Endometrium (tissue), 2 donors: ENCODE measurements around the gene PLAC9.
"Not testable (repeated sequence)": the region's sequence is repeated elsewhere in the genome, so short reads cannot be mapped to it uniquely, and the experiment has no call there.

Experiments
- FAIRE-seq: peaks from 2 replicates; lab custom pipeline; 2012; peaks lifted over from hg19 to GRCh38; lab: Jason Lieb, UNC
- donor health status: control.
- donor health status: control.

Gene PLAC9

DNA sequence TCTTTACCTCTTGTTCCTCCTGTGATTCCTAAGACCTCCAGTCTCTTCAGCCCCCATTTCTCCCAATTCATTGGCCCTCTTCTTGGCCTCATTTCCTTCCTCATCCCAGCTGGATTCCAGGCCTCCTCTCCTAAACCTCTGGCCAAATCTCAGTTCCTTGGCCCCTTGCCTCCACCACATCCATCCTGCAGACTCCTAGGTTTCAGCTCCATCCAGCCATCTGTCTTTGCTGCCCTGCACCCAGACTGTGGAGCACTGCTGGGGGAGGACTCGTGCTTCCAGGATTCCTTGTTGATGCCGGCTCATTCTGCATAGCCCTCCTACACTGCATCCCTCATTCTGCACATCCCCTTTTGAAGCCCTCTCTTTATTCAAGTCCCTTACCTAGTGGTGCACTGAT lies 6.7 kb downstream of the PLAC9 start:
- no peak for FAIRE-seq

DNA sequence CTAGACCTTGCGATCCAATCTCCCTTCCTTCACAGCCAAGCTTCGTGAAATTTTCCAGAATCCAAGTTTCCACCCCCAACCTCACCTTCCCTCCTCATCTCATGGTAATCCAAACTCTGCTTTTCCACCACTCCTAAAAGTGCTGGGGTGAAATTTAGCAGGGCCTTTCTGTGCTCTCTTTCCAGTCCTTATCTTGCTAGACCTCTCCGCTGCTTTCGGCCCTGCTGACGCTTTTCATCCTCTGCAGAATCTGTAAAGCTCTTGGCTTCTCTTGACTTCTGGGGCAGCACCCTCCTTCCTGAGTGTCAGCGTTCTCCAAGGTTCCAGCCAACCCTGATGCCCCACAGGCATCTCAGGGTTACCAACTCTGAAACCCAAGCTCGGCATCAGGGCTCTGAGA lies 7.7 kb downstream of the PLAC9 start:
- no peak for FAIRE-seq

DNA sequence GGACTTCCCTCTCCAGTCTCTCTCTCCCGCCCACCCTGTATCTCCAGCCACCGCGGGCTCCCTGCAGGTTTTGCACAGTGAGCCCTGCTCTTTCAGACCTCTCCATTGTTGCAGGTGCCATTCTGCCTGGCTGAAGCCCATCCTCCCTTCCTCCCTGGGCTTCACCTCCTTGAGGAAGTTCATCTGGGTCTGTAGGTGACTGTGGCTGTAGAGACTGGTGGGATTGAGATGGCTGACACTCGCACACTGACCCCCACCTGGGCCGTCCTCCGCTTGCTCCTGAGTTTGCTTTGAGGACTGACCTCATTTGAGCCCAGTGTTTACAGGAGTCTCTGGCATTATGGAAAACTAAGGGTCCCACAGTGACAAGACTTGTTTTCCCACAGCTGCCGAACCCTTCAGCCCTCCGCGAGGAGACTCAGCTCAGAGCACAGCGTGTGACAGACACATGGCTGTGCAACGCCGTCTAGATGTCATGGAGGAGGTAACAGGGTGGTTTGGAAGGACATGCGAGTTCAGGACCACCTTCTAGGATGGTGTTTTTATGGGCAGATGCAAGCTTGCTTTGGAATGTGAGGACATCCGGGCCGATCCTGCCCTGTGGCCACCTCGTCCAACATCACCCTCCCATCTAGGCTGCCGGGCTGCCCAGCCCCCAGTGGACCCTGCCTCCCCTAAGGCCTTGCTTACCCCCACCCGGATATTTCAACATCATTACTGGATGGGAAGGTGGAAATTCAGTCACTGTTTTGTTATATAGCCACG lies 9.3 kb downstream of the PLAC9 start:
- no peak for FAIRE-seq

DNA sequence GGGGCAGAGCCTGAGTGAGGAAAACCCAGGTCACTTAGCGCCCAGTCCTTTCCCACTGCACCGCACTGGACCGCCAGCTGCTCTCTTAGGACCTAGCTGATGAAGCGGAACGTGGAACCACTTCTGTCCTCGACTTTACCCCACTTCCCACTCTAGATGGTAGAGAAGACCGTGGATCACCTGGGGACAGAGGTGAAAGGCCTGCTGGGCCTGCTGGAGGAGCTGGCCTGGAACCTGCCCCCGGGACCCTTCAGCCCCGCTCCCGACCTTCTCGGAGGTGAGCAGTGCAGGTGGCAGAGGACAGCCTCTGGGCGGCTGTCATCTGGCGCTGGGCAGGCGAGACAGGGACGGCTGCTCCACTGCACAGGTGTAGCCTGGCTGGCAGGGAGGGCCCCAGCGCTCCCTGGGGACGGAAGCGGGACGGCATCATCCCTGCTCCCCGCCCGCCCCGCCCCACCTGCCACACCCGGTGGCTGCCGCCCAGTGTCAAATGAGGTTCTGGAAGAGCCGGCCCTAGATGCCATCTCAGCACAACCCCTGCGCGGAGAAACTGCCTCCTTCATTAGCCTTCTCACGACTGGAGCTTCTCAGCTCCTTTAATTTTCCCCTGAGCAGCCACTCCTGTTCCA lies 11.7 kb downstream of the PLAC9 start:
- FAIRE-seq = no peak

DNA sequence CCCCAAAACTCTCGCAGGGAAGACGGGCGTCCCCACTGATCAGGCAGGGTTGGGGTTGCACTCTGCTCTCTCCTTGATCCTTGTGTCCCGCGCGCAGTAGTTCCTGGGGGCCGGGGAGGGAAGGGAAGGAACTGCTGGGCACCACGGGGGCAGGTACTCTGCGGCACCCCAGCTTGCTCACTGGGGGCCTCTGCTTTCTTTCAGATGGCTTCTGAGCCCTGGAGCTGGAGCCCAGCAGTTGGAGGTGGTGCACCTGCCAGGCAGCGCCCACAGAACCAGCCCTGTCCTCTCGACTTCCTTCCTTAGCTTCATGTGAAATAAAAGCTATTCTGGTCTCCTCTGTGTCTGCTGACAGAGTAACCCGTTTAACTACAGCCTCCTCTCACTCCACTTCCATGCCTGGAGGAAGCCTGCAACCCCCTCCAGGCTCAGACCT lies 12.2 kb downstream of the PLAC9 start:
- no peak for FAIRE-seq

DNA sequence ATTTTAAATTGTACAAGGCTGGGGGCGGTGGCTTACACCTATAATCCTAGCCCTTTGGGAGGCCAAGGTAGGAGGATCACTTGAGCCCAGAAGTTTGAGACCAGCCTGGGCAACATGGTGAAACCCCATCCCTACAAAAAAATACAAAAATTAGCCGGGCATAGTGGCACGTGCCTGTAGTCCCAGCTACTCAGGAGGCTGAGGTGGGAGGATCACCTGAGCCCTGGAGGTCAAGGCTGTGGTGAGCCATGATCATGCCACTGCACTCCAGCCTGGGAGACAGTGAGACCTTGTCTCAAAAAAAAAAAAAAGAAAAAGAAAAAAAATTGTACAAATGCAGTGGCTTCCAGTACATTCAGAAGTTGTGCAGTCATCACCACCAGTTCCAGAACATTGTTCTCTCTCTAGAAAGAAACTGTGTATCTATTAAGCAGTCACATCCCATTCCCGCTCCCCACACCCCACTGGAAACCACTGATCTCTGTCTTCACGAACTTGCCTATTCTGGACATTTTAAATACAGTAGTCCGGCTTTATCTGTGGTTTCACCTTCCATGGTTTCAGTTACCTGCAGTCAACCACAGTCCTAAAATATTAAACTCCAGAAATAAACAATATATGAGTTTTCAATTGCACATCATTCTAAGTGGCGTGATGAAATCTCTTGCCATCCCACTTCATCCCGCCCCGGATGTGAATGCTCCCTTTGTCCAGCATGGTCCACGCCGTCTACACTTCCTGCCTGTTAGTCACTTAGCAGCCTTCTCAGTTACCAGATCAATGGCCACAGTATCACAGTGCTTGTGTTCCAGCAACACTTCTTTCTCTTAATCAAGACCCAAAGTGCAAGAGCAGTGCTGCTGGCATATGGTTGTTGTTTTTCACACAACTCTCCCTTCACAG lies 13.1 kb downstream of the PLAC9 start:
- FAIRE-seq = not testable (repeated sequence)

DNA sequence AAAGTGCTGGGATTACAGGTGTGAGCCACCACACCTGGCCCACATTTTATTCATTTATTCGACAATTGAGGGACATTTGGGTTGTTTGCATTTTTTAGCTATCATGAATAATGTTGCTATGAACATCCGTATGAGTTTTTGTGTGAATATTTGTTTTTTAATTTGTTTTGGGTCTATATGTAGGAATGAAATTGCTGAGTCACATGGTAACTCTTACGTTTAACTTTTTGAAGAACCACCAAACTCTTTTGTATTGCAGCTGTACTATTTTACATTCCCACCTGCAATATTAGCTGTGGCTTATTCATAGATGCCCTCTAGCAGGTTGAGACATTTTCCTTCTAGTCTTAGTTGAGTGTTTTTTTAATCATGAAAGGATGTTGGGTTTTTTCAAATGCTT lies 14.4 kb downstream of the PLAC9 start:
- no peak for FAIRE-seq

DNA sequence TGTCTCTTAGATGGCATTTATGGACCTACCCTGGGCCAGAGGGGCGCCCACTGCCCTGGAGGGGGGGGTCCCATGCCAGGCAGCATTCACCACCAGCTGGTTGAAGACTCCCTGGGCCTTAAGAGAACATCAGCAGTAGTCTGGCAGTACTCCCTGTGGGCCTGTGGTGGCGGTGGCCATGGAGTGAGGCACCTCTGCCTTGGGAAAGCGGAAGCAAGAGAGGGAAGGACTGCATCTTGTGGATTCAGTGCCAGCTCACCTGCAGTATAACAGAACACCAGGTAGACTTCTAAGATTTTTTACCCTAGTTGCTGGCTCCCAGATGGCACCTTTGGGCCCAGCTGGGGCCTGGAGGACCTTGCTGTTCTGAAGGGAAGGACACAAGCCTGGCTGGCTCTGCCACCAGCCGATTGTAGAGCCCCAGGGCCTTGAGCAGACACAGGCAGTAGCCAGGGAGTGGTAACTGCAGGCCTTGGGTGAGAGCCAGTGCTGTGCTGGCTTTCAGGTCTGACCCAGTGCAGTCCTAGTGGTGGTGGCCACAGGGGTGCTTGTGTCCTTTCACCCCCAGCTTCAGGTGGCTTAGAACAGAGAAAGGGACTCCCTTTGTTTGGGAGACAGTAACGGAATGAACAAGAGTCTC lies 15.8 kb downstream of the PLAC9 start:
- no peak for FAIRE-seq

DNA sequence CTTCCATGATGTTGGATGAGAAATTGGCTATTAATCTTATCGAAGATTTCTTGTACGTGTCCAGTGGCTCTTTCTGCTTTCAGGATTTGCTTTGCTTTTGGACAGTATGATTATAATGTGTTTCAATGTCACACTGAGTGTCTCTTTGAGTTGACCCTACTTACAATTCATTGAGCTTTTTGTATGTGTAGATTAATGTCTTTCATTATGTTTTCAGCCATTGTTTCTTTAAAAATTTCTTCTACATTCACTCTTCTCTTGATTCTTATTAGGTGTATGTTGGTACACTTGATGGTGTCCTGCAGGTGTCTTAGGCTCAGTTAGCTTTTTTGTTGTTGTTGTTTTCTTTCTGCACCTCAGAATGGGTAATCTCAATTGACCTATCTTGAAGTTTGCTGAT lies 16.6 kb downstream of the PLAC9 start:
- no peak for FAIRE-seq

DNA sequence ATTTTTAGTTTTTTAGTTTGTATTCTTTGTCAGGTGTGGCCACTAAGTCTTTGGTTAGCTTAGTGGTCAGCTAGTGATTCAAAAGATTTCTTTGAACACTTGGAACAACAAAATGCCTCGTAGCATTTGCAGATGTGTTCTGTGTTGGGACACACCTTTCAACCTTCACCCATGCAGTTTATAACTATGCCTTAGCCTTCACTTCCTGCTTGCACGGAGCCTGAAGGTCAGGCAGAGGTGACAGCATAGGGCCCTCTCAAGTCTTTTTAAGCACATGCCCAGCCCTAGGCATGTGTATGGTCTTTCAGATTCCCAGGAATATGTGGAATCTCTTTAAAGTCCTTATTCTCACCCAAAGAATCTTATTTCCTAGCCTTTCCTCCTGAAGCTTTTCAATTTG lies 17.6 kb downstream of the PLAC9 start:
- FAIRE-seq = no peak

DNA sequence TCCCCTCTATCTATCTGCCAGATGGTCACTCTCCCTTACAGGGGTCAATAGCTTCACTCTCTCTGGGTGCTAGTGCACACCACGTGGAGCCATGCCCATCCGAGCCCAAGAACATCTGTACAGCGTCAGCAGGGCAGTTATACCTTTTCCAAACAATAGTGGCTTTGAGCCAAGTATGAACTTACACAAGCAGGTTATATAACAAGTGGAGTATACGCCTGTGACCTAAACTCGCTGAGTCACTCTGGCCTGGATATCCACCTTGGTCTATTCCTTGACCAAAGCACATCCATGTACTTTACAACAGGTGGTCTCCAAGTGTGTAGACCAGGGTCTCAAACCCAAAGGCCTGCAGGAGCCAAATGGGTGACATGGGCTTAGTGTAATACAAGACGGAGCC lies 20.3 kb downstream of the PLAC9 start:
- FAIRE-seq = no peak

DNA sequence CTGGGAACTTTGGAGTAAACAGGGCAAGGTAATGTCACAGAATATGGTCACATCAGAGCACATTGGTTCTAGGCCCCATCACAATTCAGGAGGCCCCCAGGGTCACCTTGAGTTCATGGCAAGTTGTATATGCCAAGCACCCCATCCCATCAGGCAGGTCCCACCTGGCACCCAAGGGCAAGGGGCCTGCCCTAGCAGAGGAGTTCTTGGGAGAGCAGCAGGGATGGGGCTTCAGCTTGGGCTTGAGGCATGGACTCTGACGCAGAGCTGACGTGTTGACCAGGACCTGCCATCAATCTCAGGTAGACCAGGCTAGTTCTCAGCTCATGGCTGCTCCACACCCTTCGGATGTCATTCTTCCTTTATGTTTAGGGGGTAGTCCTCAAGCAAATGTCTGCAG lies 20.9 kb downstream of the PLAC9 start:
- no peak for FAIRE-seq

DNA sequence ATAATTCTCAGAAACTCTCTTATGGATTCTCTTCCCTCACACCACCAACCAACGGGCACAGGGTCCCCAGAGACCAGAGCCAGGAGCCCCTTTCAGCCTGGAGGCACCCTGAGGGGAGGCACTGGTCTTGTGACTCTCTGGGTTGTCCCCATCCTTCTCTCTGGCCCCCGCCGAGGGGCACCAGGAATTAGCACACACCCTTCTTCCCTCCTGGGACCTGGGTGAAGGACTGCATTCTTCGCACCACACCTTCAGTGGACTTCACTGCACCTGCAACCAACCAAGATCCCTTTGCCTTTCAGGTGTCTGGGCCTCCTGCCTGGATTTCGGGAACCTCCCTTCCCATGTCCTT lies 22.1 kb downstream of the PLAC9 start:
- FAIRE-seq = no peak

DNA sequence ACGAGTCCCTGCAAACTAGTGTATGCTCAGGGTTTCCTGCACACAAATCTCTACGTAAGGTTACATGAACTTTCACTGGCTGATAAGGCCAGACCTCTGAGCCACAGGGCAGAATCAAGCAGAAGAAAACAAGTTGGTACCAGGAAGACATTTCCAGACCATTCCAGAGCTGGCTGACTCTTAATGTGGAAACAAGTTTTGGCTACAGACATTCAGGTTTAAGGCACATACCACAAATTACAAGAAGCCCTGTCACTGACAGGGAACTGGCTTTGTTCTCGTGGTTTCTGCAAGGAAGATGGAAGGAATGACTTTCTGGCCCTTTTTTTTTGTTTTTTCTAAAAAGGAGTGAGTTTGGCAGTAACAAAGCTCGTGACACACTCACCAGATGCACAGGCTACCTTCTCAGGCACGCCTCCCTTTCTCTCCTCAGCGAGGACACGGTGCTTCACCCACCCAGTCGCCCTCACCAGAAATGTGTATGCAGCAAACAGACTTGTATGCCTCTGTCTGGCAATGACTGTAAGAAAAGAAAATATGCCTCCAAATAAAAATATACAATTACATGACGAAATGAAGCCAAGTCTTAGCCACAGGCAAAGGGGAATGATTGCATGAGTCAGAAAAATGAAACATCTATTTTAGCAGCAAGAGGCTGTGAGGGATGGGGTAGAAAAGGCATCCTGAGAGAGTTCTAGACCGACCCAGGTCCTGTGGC lies 22.6 kb downstream of the PLAC9 start:
- FAIRE-seq = no peak

DNA sequence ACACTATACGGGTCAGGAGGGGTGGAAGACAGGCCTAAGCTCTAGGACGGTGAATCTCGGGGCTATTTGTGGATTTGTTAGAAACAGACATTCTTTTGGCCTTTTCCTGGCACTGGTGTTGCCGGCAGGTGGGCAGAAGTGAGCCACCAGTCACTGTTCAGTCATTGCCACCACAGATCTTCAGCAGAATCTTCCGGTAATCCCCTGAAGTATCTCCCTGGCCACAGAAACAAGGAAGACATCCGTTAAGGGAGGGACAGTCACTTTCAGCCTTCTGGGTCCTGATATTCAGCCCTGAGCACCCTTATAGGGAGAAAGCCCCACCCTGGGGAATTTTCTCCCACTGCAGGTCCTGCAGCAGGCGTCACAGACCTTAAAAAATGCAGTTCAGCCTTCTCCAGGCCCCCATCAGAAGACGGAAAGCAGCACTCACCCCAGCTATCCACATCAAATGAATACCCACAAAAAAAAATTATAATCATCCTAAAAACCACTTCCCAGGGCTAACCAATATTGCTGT lies 23.2 kb downstream of the PLAC9 start:
- no peak for FAIRE-seq

DNA sequence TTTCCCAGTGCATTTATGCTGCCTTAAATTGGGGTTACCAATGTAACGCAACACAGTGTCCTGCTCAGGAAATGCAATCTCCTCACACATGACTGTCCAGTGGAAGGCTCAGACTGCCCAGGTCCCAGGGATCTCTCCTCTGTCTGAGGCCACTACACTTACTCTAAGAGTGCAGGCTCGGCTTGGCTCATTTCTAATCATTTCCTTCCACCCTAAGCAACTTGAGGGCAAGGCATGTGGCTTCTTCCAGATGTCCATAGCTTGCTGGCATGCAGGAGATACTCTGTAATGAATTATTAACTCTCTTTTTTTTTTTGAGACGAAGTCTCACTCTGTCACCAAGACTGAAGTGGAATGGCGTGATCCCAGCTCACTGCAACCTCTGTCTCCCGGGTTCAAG lies 23.7 kb downstream of the PLAC9 start:
- no peak for FAIRE-seq

DNA sequence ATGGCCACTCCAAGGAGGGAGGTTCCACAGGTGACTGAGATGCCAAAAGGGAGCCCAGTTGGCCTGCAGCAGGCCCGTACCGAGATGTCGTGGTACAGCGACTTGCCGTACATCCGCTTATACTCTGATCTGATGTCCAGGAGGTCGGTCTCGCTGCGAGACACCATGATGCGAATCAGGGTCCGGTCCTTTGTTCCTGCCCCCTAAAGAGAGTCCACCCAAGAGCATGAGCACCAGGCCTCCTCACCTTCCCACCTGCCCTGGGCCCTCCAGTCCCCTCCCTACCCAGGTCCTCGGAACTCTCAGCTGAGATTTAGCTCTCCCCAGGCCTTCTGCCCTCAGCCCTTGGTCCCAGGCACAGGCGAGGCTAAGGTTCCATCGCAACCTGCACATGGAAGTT lies 25.0 kb downstream of the PLAC9 start:
- no peak for FAIRE-seq

DNA sequence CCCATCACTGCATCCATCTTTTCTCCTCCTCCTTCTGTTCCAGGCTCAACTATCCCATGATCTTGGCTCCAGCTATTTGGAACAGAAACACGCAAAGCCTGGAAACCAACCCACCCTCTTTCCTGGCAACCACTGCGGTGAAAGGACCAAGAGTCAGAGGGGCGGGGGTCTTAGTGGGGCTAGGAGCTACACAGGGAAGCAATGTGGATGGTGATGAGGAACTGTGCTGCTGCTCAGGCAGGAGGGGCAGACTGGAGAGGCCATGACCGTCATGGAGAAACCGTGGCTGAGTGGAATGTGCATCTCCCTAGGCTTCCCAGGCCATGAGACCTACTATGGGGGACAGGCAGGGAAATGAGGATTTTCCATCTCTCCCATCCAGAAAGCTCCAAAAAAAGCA lies 25.6 kb downstream of the PLAC9 start:
- no peak for FAIRE-seq

DNA sequence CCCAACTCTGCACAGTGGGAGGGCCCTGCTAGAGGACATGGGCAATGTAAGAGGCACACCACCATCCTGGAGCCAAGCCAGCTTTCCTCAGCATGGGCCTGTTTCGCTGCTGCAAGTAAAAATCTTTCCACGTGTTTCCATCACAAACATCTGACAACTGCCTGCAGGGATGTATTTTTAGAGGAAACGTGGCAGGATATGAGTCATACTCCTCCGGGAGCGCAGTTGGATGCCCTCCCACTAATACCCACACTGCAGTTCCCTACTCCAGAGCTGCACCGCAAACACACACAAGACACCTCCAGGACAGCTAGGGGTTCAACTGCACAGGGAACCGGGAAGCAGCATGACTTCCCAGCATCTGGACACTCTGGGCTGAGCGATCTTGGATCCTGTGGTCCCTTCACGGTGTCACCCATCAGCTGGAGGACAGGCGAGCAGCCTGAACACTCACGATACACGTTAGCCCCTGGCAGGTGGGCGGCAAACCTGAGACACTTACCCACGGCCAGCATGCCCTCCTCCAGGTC lies 26.1 kb downstream of the PLAC9 start:
- FAIRE-seq = no peak

DNA sequence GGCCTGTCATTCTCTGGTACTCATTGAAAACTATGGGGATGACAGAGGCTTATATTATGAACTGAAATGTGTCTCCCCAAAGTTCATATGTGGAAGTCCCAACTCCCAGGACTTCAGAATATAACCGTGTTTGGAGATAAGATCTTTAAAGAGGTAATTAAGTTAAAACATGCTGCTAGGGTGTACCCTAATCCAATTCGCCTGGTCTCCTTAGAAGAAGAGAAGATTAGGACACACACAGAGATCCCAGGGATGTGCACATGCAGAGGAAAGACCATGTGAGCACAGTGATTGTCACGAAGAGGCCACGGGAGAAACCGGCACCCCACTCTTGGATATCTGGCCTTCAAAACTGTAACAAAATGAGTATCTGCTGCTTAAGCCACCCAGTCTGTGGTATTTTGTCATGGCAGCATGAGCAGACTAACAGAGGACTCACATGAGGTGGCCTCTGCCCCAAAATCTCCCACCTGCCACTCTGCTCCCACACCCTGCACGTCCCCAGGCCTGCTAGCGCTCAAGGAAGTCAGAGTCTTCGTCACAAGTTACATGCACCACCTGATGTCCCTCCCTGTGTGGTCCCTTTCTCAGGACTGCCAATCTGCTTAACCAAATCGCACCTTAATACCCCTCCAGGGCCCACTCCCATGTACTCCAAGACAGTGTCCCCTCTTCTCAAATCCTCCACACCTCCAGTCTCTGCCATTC lies 26.8 kb downstream of the PLAC9 start:
- no peak for FAIRE-seq
